Retinal pigment epithelial cell (primary cell): ENCODE results near the gene MAST4.

Source experiments
- DNase-seq: peaks from one replicate; pipeline ENCODE4 v3.0.0-alpha.2; 2010; ENCODE audit warnings: low read depth
- H3K4me3 ChIP-seq: 2 replicates; pipeline ENCODE4 v1.5.1; 2011; ENCODE audit warnings: mild to moderate bottlenecking, low read length, control low read depth, moderate library complexity
- TF ChIP-seq, protein P1 (sequence below): conservative IDR thresholded peaks from 2 replicates; pipeline ENCODE4 v1.5.1; 2011; ENCODE audit warnings: low read depth, low read length, control low read depth, inconsistent platforms

MAST4 gene

DNA sequence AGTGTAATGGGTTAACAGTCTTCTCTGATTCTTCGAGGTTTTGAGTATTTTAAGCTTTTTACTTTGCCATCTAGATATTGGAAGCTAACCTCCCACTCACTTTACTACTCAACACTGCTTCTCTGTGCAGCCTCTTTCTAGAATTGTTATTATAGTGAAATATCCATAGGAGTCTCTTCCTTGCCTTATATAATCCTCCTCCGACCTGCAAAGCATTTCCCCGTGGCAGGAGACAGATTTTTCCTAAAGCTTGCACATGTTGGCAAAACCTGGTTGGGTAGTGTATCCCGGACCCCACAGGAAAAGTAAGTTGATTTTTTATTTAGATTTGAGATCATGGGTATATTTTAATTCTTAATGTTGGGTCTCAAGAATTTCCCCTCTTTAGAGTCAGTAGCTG lies 351.3 kb downstream of the MAST4 start:
- no peak for DNase-seq
- TF ChIP-seq, protein P1, sequence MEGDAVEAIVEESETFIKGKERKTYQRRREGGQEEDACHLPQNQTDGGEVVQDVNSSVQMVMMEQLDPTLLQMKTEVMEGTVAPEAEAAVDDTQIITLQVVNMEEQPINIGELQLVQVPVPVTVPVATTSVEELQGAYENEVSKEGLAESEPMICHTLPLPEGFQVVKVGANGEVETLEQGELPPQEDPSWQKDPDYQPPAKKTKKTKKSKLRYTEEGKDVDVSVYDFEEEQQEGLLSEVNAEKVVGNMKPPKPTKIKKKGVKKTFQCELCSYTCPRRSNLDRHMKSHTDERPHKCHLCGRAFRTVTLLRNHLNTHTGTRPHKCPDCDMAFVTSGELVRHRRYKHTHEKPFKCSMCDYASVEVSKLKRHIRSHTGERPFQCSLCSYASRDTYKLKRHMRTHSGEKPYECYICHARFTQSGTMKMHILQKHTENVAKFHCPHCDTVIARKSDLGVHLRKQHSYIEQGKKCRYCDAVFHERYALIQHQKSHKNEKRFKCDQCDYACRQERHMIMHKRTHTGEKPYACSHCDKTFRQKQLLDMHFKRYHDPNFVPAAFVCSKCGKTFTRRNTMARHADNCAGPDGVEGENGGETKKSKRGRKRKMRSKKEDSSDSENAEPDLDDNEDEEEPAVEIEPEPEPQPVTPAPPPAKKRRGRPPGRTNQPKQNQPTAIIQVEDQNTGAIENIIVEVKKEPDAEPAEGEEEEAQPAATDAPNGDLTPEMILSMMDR = no peak
- H3K4me3 ChIP-seq = no peak overlapping the region

DNA sequence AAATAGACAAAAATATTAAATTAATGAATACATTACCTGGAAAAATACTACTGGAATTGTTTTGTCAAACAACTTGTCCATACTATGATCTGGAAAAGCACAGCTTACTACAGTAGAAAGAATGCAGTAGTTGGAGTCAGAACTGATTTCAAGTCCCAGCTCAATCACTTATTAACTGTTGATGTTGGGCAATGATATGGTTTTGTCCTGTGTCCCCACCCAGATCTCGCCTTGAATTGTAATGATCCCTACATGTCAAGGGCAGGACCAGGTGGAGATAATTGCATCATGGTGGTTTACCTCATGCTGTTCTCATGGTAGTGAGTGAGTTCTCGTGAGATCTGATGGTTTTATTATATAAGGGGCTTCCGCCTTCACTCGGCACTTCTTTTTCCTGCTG lies 352.9 kb downstream of the MAST4 start:
- DNase-seq = no peak
- H3K4me3 ChIP-seq = no peak overlapping the region
- TF ChIP-seq, protein P1 = no peak

DNA sequence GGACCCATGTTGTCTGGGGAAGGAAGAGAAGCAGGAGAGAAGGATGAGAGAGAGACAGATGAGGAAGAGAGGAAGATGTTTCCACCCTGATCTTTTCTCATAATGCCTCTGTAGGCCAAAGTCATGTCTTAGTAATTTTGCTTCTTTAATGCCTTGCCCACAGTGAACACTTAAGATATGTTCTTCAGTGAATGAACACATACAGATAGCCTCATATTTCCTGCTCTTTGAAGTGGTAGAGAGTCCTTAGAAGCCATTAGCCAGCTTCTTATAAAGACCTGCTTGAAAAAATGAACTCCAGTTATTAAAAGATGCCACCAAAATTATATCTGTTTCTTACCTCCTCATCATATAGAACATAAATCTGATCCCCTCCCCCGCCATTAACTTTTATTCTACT lies 356.0 kb downstream of the MAST4 start:
- no peak for DNase-seq
- TF ChIP-seq, protein P1 = no peak
- no peak overlapping the region for H3K4me3 ChIP-seq

DNA sequence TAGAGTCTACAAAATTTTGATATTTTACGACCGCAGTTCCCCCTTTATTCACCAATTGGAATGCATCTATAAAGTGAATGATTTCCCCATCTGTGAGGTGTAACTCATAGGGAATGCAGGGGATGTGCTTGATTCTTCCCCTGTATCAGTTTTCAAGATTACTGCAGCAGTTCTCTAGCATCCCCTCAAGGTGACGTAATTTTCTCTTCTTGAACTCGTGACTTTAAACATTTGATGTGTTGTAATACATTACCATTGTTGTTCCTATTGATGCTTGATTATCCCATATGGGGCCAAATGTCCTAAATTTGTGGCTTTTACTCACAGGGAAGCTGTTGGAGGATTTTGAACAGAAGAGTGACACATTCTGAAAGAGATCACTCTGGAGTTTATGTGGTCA lies 360.2 kb downstream of the MAST4 start:
- DNase-seq = no peak
- TF ChIP-seq, protein P1 = no peak
- no peak overlapping the region for H3K4me3 ChIP-seq

DNA sequence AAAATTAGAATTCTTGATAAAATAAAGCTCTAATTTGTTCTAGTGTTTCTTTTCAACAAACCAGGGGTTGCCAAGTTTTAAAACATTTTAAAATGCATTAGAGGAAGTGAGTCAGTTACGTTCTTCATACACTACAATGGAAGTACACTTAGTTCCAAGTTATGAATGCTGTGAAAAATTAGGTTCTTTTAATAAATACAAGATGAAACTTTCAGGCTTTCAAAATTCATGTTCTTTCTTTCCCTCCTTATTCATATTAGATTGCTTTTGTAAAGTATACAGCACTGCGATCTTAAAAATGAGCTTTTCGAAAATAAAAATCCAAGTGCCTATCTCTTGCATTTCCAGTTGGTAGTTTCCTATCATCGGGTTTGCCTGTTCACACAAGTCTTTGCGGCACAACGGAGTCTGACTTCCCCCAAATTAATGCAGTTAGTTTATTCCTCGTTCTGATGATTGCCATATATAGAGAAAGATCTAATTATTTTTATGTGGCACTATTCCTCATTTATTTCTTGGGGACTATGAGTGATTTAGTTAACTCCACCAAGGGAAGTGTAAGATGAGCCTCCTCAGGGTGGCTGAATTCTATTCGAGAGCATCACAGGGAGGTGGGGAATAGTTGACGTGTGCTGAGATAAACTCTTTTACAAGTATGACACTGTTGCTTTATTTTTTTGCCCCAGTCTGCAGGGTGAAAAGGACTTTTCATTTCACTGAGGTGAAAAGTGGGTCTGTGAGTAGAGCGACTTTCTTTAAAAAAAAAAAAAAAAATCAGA lies 362.2 kb downstream of the MAST4 start:
- no peak for DNase-seq
- H3K4me3 ChIP-seq = peak overlapping the region; percentile 30
- TF ChIP-seq, protein P1 = no peak

DNA sequence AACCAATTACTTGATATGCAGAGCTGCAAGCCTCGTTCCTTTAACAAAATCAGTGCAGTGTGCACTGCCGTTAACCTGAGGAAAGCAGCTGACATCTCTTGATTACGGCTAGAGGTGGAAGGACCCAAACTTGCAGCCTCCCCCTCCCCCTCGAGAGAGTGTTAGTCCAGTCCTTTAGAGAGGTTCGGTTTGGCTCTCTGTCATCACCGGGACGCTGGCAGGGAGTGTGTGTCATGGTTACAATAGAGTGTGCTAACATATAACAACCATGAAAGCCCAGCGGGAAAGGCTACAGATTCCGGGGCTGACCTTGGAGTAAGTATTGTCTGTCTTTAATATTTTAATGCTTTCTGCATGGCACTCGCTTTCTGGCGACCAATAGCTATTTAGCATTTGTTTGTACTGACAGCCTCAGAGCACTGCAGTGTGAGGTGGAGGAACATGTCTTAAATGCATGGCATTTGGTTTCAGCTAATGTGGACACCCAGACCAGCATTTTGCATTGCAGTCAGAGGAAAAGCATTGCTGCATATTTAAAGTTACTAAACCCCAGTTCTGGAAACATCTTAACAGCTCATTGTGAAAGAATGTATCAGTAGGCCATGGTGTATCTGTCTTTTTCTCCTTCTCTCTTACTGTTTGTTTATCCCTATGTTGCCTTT lies 362.9 kb downstream of the MAST4 start:
- peak overlapping the region; percentile 30 for H3K4me3 ChIP-seq

More for the DNA sequence above, 362.9 kb downstream of the MAST4 start:
- DNase-seq = peak; percentile 19
- TF ChIP-seq, protein P1 = no peak
